GM12878 (cell line): ENCODE data around the gene HERPUD2. TPM values are rescaled to one million over a fixed set of nuclear protein-coding genes. Genes with fewer than 3 reads are reported as not detected.

ENCODE experiments used
- ATAC-seq: fragments of 200-7000 bp; cut with Tn5 transposase; 3 replicates; pipeline ENCODE4 v1.9.1; 2020; ENCODE audit warnings: mild to moderate bottlenecking, moderate library complexity
- BruUV-seq: library from RNA; stranded (reverse); fragments of 400-500 nt; replicated peaks from 2 replicates; lab custom pipeline; 2021; lab: Mats Ljungman, UMichigan
- CTCF ChIA-PET: fragments of 300-600 bp; sonication (Branson Sonifier 250); formaldehyde crosslinking; extraction: SDS; loops from one replicate; lab custom pipeline; 2021; ENCODE audit warnings: inconsistent platforms; lab: Yijun Ruan, JAX
- POLR2A ChIA-PET: fragments of 350-600 bp; formaldehyde crosslinking; extraction: SDS; loops from one replicate; lab custom pipeline; 2021; ENCODE audit warnings: inconsistent platforms; lab: Charles Lee
- RAD21 ChIA-PET: fragments of 300-600 bp; sonication (Branson Sonifier 250); formaldehyde crosslinking; loops from one replicate; lab custom pipeline; 2023; ENCODE audit warnings: antibody characterized with exemption; ENCODE audit not compliant: unreplicated experiment; lab: Charles Lee
- SMC1A ChIA-PET: fragments of 300-600 bp; sonication (Branson Sonifier 250); formaldehyde crosslinking; loops from one replicate; lab custom pipeline; 2023; ENCODE audit not compliant: unreplicated experiment, uncharacterized antibody; lab: Charles Lee
- DNase-seq: peaks from one replicate; pipeline ENCODE4 v3.0.0-alpha.2; 2011; ENCODE audit warnings: low read depth, low spot score
- FAIRE-seq: peaks from 3 replicates; lab custom pipeline; 2011; peaks lifted over from hg19 to GRCh38; lab: Jason Lieb, UNC
- H2AFZ ChIP-seq: 2 replicates; pipeline ENCODE4 v1.6.0; 2011; ENCODE audit warnings: low read depth, low read length, control low read depth; ENCODE audit not compliant: control insufficient read depth
- H3K27ac ChIP-seq: 2 replicates; pipeline ENCODE4 v1.5.1; 2011; ENCODE audit warnings: control low read depth; ENCODE audit not compliant: control insufficient read depth, insufficient read depth
- H3K27me3 ChIP-seq, 2 experiments: replicated peaks in 1 of 2; 2 replicates each; pipeline versions ENCODE4 v1.6.0 to v1.6.1; 2011; ENCODE audit warnings: low read length in 1 of 2; ENCODE audit not compliant: control insufficient read depth in 2 of 2, insufficient read depth in 2 of 2
- H3K36me3 ChIP-seq, 2 experiments: 2 replicates each; pipeline ENCODE4 v1.5.1; 2011; ENCODE audit warnings: low read length in 1 of 2; ENCODE audit not compliant: control insufficient read depth in 2 of 2, insufficient read depth in 2 of 2
- H3K4me1 ChIP-seq: 2 replicates; pipeline ENCODE4 v1.6.1; 2011; ENCODE audit warnings: mild to moderate bottlenecking, low read length, moderate library complexity, mixed read lengths; ENCODE audit not compliant: control insufficient read depth, insufficient read depth
- H3K4me2 ChIP-seq: 2 replicates; pipeline ENCODE4 v1.6.0; 2011; ENCODE audit warnings: control low read depth; ENCODE audit not compliant: control insufficient read depth, insufficient read depth
- H3K4me3 ChIP-seq: fragments of 200-600 bp; sonication (generic); 2 replicates; pipeline ENCODE4 v1.5.1; 2016
- H3K79me2 ChIP-seq: 2 replicates; pipeline ENCODE4 v1.6.0; 2011; ENCODE audit warnings: low read length; ENCODE audit not compliant: control insufficient read depth, insufficient read depth
- H3K9ac ChIP-seq: 2 replicates; pipeline ENCODE4 v1.8.0; 2011; ENCODE audit warnings: low read length, control low read depth, mixed read lengths; ENCODE audit not compliant: control insufficient read depth, insufficient read depth
- H3K9me3 ChIP-seq: replicated peaks from 3 replicates; pipeline ENCODE4 v1.5.1; 2011; ENCODE audit warnings: mild to moderate bottlenecking, low read length; ENCODE audit not compliant: control insufficient read depth, insufficient read depth
- H4K20me1 ChIP-seq: 2 replicates; pipeline ENCODE4 v1.6.0; 2011; ENCODE audit not compliant: control insufficient read depth, insufficient read depth
- CEBPB ChIP-seq, 2 experiments: fragments of 150-350 bp in 1 of 2; IDR thresholded peaks; 2 replicates each; pipeline ENCODE4 v1.6.1; 2012 to 2014; ENCODE audit warnings: low read depth in 2 of 2, low read length in 2 of 2, borderline replicate concordance in 1 of 2, inconsistent platforms in 1 of 2
- EED ChIP-seq: sonication (generic); IDR thresholded peaks from 2 replicates; pipeline ENCODE4 v1.6.1; 2016; ENCODE audit warnings: antibody characterized with exemption, low read depth
- ESRRA ChIP-seq: IDR thresholded peaks from 2 replicates; pipeline ENCODE4 v1.6.1; 2012; ENCODE audit warnings: mild to moderate bottlenecking, low read length, improper control_type of control experiment
- FOXM1 ChIP-seq: IDR thresholded peaks from 2 replicates; pipeline ENCODE4 v1.6.1; 2012; ENCODE audit warnings: low read depth, mild to moderate bottlenecking, inconsistent platforms, low read length, moderate library complexity
- GABPA ChIP-seq: IDR thresholded peaks from 2 replicates; pipeline ENCODE4 v1.6.1; 2014; ENCODE audit warnings: antibody characterized with exemption, low read depth, mild to moderate bottlenecking, inconsistent platforms
- IKZF2 ChIP-seq, 2 experiments: fragments of 450-650 bp; IDR thresholded peaks; 2 replicates each; pipeline ENCODE4 v1.6.1; 2017; ENCODE audit warnings: mild to moderate bottlenecking in 2 of 2, moderate library complexity in 2 of 2
- IRF4 ChIP-seq: IDR thresholded peaks from 2 replicates; pipeline ENCODE4 v1.6.1; 2011; ENCODE audit warnings: low read depth, low read length
- JUNB ChIP-seq: IDR thresholded peaks from 2 replicates; pipeline ENCODE4 v1.6.1; 2016; ENCODE audit warnings: antibody characterized with exemption, mild to moderate bottlenecking
- NBN ChIP-seq: fragments of 450-650 bp; IDR thresholded peaks from 2 replicates; pipeline ENCODE4 v1.6.1; 2016
- POU2F2 ChIP-seq: IDR thresholded peaks from 3 replicates; pipeline ENCODE4 v1.6.1; 2011; ENCODE audit warnings: low read depth, mild to moderate bottlenecking, low read length, borderline replicate concordance
- SIN3A ChIP-seq: IDR thresholded peaks from 2 replicates; pipeline ENCODE4 v1.6.1; 2012; ENCODE audit warnings: low read depth, low read length, improper control_type of control experiment
- SP1 ChIP-seq: IDR thresholded peaks from one replicate; pipeline ENCODE4 v1.6.1; 2011; ENCODE audit warnings: low read depth, low read length
- TARDBP ChIP-seq: IDR thresholded peaks from 2 replicates; pipeline ENCODE4 v1.6.1; 2016; ENCODE audit warnings: borderline replicate concordance
- YY1 ChIP-seq: IDR thresholded peaks from 2 replicates; pipeline ENCODE4 v1.6.1; 2011; ENCODE audit warnings: low read depth, mild to moderate bottlenecking, low read length
- ZNF622 ChIP-seq: fragments of 450-650 bp; IDR thresholded peaks from 2 replicates; pipeline ENCODE4 v1.6.1; 2017; ENCODE audit warnings: mild to moderate bottlenecking, inconsistent platforms
- whole genome bisulfite sequencing: methylation state at CpG from one replicate; pipeline ENCODE4 v1.1.6; 2016; ENCODE audit warnings: low lambda C conversion rate; ENCODE audit not compliant: insufficient replicate concordance, insufficient coverage; ENCODE audit errors: missing lambda C conversion rate; 5-methylcytosine and 5-hydroxymethylcytosine counted together
- in situ Hi-C: fragments of 300-500 bp; cut with MboI; formaldehyde crosslinking; loops from 9 replicates; pipeline ENCODE4 v1.14.3; 2018; ENCODE audit warnings: mixed read lengths
- intact Hi-C: fragments of 100-400 bp; cut with micrococcal nuclease; formaldehyde crosslinking; loops from one replicate; pipeline ENCODE4 v1.14.2; 2022; ENCODE audit not compliant: unreplicated experiment
- polyA plus RNA-seq, 11 experiments: library from polyadenylated mRNA; depleted of rRNA in 4 of 11; unstranded in 6 of 11; stranded (reverse) in 5 of 11; fragments of >200 nt; fragmentation: Nextera tagmentation in 4 of 11; fragmentation: Illumina TruSeq in 1 of 11; extraction: Ambion mirVana in 4 of 11; extraction: Trizol in 1 of 11; gene quantifications; 1 replicate in 1 of 11; 2 replicates in 10 of 11; pipeline versions ENCODE4 v1.2.1 to v1.2.3, GENCODE V29; 2011 to 2016; ENCODE audit warnings: inconsistent platforms in 2 of 11, missing spikeins in 2 of 11, low read depth in 1 of 11
- total RNA-seq, 4 experiments: library from RNA; depleted of rRNA in 3 of 4; stranded (reverse); fragments of >200 nt in 3 of 4; fragmentation: Illumina TruSeq in 1 of 4; extraction: Trizol in 1 of 4; gene quantifications; 2 replicates each; pipeline versions ENCODE4 v1.2.1 to v1.2.3, GENCODE V29; 2013 to 2021
- TF ChIP-seq, protein P1 (sequence below): IDR thresholded peaks from 2 replicates; pipeline ENCODE4 v1.6.1; 2012; ENCODE audit warnings: low read length, inconsistent platforms
- TF ChIP-seq, protein P2 (sequence below): IDR thresholded peaks from 2 replicates; pipeline ENCODE4 v1.6.1; 2012; ENCODE audit warnings: low read depth, low read length, improper control_type of control experiment
- TF ChIP-seq, protein P3 (sequence below): fragments of 450-650 bp; IDR thresholded peaks from 2 replicates; pipeline ENCODE4 v1.6.1; 2018; ENCODE audit warnings: borderline replicate concordance, mild to moderate bottlenecking; ENCODE audit not compliant: partially characterized antibody
- TF ChIP-seq, protein P4 (sequence below): fragments of 450-650 bp; IDR thresholded peaks from 2 replicates; pipeline ENCODE4 v1.6.1; 2017; ENCODE audit warnings: antibody characterized with exemption, mild to moderate bottlenecking, moderate library complexity

The HERPUD2 gene
- total and polyA plus RNA-seq, 10 of the 15 experiments (the other 5 are each of a cell fraction or from before 2014, with no cell fraction given): 4.7 to 69.6 (median 13.9) TPM

DNA sequence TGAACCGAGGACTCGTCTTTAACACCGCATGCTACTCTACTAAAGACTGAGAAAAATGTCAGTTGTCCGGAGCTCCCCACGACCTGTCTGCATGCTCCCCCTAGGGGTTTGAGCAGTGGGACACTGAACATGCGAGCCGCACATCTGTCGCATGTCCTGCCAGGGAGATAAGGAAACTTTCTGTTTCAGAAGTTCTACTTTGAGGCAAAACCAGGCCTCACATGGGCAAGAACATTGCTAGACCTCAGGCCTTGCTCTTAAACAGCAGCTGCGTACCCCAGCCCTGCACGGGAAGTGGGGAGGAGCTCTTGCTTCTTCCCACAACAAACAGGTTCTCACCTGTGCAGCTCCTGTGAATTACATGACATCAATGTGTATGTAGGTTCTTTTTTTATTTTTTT lies 30.3 kb upstream of the HERPUD2 start:
- no peaks in the 10 kb centered on the region for H3K36me3 ChIP-seq
- ATAC-seq: peak; percentile 46
- peaks cover 4% of the 10 kb centered on the region; the same call in 1 of the 3 replicates for H3K9me3 ChIP-seq
- H2AFZ ChIP-seq: peak overlapping the region; percentile 66
- peak overlapping the region; percentile 67 for H3K9ac ChIP-seq
- CTCF ChIA-PET: interaction anchor here (0.7 to 10.1 kb wide), 15 partner anchors 10 to 184 kb away, joined by 3 to 211 read pairs (median 5); partner anchors contain the start of gene SEPTIN7
- 1% methylated on average over 10 of the region's 10 CpGs for WGBS
- H3K4me1 ChIP-seq: peaks cover 71% of the 10 kb centered on the region
- H3K4me3 ChIP-seq: no peak overlapping the region; the same call in 1 of the 2 replicates
- BruUV-seq: no TSS peak
- H3K27ac ChIP-seq: peak overlapping the region; percentile 95
- RAD21 ChIA-PET: interaction anchor here (0.7 to 11.5 kb wide), 13 partner anchors 10 to 968 kb away, joined by 3 to 273 read pairs (median 7); partner anchors contain the start of genes HERPUD2 and SEPTIN7
- SMC1A ChIA-PET: interaction anchor here (0.6 to 14.0 kb wide), 18 partner anchors 11 to 969 kb away, joined by 3 to 337 read pairs (median 3); partner anchors contain the start of genes HERPUD2 and SEPTIN7
- peaks cover 5% of the 10 kb centered on the region for H3K79me2 ChIP-seq
- H4K20me1 ChIP-seq: no peaks in the 10 kb centered on the region
- POLR2A ChIA-PET: interaction anchor here (1.0 to 8.4 kb wide), 8 partner anchors 9 to 968 kb away, joined by 3 to 124 read pairs (median 8); partner anchors contain the start of genes HERPUD2 and SEPTIN7
- no peaks in the 10 kb centered on the region for H3K27me3 ChIP-seq
- peak; percentile 93 for DNase-seq
- peak overlapping the region; percentile 56 for H3K4me2 ChIP-seq
- FAIRE-seq: peak; percentile 13
- in situ Hi-C loops (loop anchor here (10.0 kb wide), 1 partner anchor 1620 kb away; no protein-coding TSS in a partner anchor), intact Hi-C loops (loop anchor here (1.0 to 10.0 kb wide), 6 partner anchors 16 to 970 kb away; partner anchors contain the start of gene HERPUD2)
- TF ChIP-seq, protein P1, sequence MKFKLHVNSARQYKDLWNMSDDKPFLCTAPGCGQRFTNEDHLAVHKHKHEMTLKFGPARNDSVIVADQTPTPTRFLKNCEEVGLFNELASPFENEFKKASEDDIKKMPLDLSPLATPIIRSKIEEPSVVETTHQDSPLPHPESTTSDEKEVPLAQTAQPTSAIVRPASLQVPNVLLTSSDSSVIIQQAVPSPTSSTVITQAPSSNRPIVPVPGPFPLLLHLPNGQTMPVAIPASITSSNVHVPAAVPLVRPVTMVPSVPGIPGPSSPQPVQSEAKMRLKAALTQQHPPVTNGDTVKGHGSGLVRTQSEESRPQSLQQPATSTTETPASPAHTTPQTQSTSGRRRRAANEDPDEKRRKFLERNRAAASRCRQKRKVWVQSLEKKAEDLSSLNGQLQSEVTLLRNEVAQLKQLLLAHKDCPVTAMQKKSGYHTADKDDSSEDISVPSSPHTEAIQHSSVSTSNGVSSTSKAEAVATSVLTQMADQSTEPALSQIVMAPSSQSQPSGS: no peak
- TF ChIP-seq, protein P2, sequence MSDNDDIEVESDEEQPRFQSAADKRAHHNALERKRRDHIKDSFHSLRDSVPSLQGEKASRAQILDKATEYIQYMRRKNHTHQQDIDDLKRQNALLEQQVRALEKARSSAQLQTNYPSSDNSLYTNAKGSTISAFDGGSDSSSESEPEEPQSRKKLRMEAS: no peak
- peak; percentile 73 for TF ChIP-seq YY1
- TF ChIP-seq CEBPB (IDR thresholded peaks at IDR 0.05; ENCODE audit: borderline replicate concordance in 1 of 2, low read depth in 2 of 2, low read length in 2 of 2): no peak
- TF ChIP-seq, protein P3, sequence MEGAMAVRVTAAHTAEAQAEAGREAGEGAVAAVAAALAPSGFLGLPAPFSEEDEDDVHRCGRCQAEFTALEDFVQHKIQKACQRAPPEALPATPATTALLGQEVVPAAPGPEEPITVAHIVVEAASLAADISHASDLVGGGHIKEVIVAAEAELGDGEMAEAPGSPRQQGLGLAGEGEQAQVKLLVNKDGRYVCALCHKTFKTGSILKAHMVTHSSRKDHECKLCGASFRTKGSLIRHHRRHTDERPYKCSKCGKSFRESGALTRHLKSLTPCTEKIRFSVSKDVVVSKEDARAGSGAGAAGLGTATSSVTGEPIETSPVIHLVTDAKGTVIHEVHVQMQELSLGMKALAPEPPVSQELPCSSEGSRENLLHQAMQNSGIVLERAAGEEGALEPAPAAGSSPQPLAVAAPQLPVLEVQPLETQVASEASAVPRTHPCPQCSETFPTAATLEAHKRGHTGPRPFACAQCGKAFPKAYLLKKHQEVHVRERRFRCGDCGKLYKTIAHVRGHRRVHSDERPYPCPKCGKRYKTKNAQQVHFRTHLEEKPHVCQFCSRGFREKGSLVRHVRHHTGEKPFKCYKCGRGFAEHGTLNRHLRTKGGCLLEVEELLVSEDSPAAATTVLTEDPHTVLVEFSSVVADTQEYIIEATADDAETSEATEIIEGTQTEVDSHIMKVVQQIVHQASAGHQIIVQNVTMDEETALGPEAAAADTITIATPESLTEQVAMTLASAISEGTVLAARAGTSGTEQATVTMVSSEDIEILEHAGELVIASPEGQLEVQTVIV: no peak
- TF ChIP-seq EED: peak; percentile 87
- TF ChIP-seq SP1: peak; percentile 25
- TF ChIP-seq, protein P4, sequence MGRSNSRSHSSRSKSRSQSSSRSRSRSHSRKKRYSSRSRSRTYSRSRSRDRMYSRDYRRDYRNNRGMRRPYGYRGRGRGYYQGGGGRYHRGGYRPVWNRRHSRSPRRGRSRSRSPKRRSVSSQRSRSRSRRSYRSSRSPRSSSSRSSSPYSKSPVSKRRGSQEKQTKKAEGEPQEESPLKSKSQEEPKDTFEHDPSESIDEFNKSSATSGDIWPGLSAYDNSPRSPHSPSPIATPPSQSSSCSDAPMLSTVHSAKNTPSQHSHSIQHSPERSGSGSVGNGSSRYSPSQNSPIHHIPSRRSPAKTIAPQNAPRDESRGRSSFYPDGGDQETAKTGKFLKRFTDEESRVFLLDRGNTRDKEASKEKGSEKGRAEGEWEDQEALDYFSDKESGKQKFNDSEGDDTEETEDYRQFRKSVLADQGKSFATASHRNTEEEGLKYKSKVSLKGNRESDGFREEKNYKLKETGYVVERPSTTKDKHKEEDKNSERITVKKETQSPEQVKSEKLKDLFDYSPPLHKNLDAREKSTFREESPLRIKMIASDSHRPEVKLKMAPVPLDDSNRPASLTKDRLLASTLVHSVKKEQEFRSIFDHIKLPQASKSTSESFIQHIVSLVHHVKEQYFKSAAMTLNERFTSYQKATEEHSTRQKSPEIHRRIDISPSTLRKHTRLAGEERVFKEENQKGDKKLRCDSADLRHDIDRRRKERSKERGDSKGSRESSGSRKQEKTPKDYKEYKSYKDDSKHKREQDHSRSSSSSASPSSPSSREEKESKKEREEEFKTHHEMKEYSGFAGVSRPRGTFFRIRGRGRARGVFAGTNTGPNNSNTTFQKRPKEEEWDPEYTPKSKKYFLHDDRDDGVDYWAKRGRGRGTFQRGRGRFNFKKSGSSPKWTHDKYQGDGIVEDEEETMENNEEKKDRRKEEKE: no peak
- 0 out of 2 replicates have a peak, but pooled peaks have one; percentile 17 for TF ChIP-seq JUNB
- TF ChIP-seq ESRRA: no peak
- TF ChIP-seq IKZF2 (IDR thresholded peaks at IDR 0.05): peak; percentile 78 to 80
- peak; percentile 52; the same call in 1 of the 3 replicates for TF ChIP-seq POU2F2
- TF ChIP-seq NBN: peak; percentile 83; the same call in 1 of the 2 replicates
- no peak for TF ChIP-seq FOXM1
- TF ChIP-seq SIN3A: no peak
- TF ChIP-seq IRF4: peak; percentile 46; the same call in 1 of the 2 replicates
- TF ChIP-seq ZNF622: no peak
- TF ChIP-seq TARDBP: no peak
- no peak for TF ChIP-seq GABPA
